Ovary (tissue), 9 donors: Measurements from ENCODE around the gene HEATR3. TPM values are rescaled to one million over a fixed set of nuclear protein-coding genes. Genes with fewer than 3 reads are reported as not detected.

Experiments
- DNase-seq, 5 donors: peaks; one replicate each; pipeline ENCODE4 v3.0.0-alpha.2; 2019 to 2020
- H3K27ac ChIP-seq, 2 donors: fragments of 200-600 bp; one replicate each; pipeline versions ENCODE4 v1.5.1 to v1.8.0; 2019 to 2022
- H3K27me3 ChIP-seq: fragments of 200-600 bp; one replicate; pipeline ENCODE4 v1.8.0; 2022
- H3K36me3 ChIP-seq: fragments of 200-600 bp; sonication (generic); one replicate; pipeline ENCODE4 v1.5.1; 2019
- H3K4me1 ChIP-seq: one replicate; pipeline ENCODE4 v1.8.1; 2013; ENCODE audit warnings: mild to moderate bottlenecking, moderate library complexity; ENCODE audit not compliant: insufficient read depth
- H3K4me3 ChIP-seq: fragments of 200-600 bp; sonication (generic); one replicate; pipeline ENCODE4 v1.5.1; 2017
- H3K9me3 ChIP-seq, 2 donors: fragments of 200-600 bp in 1 of 2; sonication (generic) in 1 of 2; one replicate each; pipeline versions ENCODE4 v1.5.1 to v1.8.1; 2013 to 2019; ENCODE audit warnings: mild to moderate bottlenecking in 1 of 2, moderate library complexity in 1 of 2
- CTCF ChIP-seq, 3 donors: fragments of 450-650 bp in 2 of 3; fragments of 200-600 bp in 1 of 3; IDR thresholded peaks; one replicate each; pipeline versions ENCODE4 v1.5.1 to v1.8.0; 2016 to 2022; ENCODE audit warnings: antibody characterized with exemption in 3 of 3, mild to moderate bottlenecking in 1 of 3
- EP300 ChIP-seq: sonication (generic); formaldehyde crosslinking; IDR thresholded peaks from one replicate; pipeline ENCODE4 v1.6.1; 2017; ENCODE audit warnings: antibody characterized with exemption
- POLR2A ChIP-seq: fragments of 450-650 bp; IDR thresholded peaks from one replicate; pipeline ENCODE4 v1.6.1; 2017; ENCODE audit warnings: antibody characterized with exemption, mild to moderate bottlenecking, moderate library complexity
- WGBS, 3 donors: extraction: QIAGEN DNeasy Blood & Tissue Kit in 1 of 3; methylation state at CpG; one replicate each; pipeline versions ENCODE4 v1.1.5 to v1.1.7; 2013 to 2017; 5-methylcytosine and 5-hydroxymethylcytosine counted together
- intact Hi-C, 4 donors: fragments of 100-400 bp; cut with DNase I; formaldehyde crosslinking; loops; one replicate each; pipeline versions ENCODE4 v1.11.0 to v1.15.1; 2022 to 2023
- polyA plus RNA-seq, 2 donors: library from polyadenylated mRNA; stranded (reverse); fragments of 200-250 nt in 1 of 2; fragments of 350-450 nt in 1 of 2; fragmentation: Illumina TruSeq in 1 of 2; extraction: RNeasy Lipid Tissue Mini Kit (QIAGEN cat#74804) in 1 of 2; gene quantifications; one replicate each; pipeline ENCODE4 v1.2.3, GENCODE V29; 2013 to 2014
- total RNA-seq, 7 donors: library from RNA; depleted of rRNA in 2 of 7; stranded (reverse); fragments of >200 nt in 2 of 7; fragmentation: NEBNext Ultra II Directional in 3 of 7; extraction: Animal tissue kit (Norgen Biotek cat#: 25700) in 3 of 7; gene quantifications; one replicate each; pipeline versions ENCODE4 v1.1.0 to v1.2.4, GENCODE V29; 2016 to 2023
- donor health status: DM: no; HTN: no; CAD: no; lungs with moderate emphysema.
- donor health status: DM: no; HTN: no; CAD: no.
- donor health status: Bipolar disorder and iron deficiency.
- donor health status: DM: yes; HTN: yes; CAD: no.
- donor health status: DM: no; HTN: no; CAD: no.
- donor health status: DM: yes; HTN: yes; CAD: no.

HEATR3 gene
- total and polyA plus RNA-seq, 9 donors: 2.4 to 15.2 (median 10.7) TPM

- no peak for TF ChIP-seq POLR2A
- no peak for TF ChIP-seq CTCF (IDR thresholded peaks at IDR 0.05)
- TF ChIP-seq EP300: no peak
- Histone ChIP-seq H3K4me1 (peaks cover 4% of the 10 kb centered on the region), H3K9me3 (no peaks in the 10 kb centered on the region), H3K4me3 (no peak overlapping the region), H3K27me3 (no peaks in the 10 kb centered on the region), H3K27ac (no peak overlapping the region), H3K36me3 (no peaks in the 10 kb centered on the region)
- peak in 1 of 5 donors; percentile 30 for DNase-seq
- intact Hi-C loops: loop anchor here in 3 of 4 donors (5.0 to 10.0 kb wide), 3 partner anchors 53 to 127 kb away; partner anchors contain the start of gene CNEP1R1 (in 1 of the 3)
- WGBS, 3 donors: 93 to 98% (median 94%) methylated on average over 5 of the region's 5 CpGs
These were observed 85.6 kb downstream of the HEATR3 start for GRCh38 chr16:50151322-50151721.

GRCh38 chr16:50151756-50152155, 86.0 kb downstream of the HEATR3 start:
- Histone ChIP-seq H3K4me1 (peaks cover 4% of the 10 kb centered on the region), H3K27me3 (no peaks in the 10 kb centered on the region), H3K4me3 (no peak overlapping the region), H3K27ac (peak overlapping the region in 1 of 2 donors; percentile 99), H3K9me3 (no peaks in the 10 kb centered on the region), H3K36me3 (no peaks in the 10 kb centered on the region)
- 90% methylated on average over 11 of the region's 11 CpGs for WGBS, 3 donors
- intact Hi-C loops: loop anchor here in 3 of 4 donors (5.0 to 10.0 kb wide), 3 partner anchors 53 to 127 kb away; partner anchors contain the start of gene CNEP1R1 (in 1 of the 3)
- no peak for TF ChIP-seq POLR2A
- no peak for TF ChIP-seq CTCF (IDR thresholded peaks at IDR 0.05)
- no peak for TF ChIP-seq EP300
- peak in 3 of 5 donors; percentile 37 to 42 (median 40) for DNase-seq

GRCh38 chr16:50152351-50152806, 86.6 kb downstream of the HEATR3 start:
- WGBS, 3 donors: 0% methylated on average over 24 of the region's 24 CpGs
- DNase-seq: peak in 1 of 5 donors; percentile 48

More at GRCh38 chr16:50152351-50152806, 86.6 kb downstream of the HEATR3 start:
- Histone ChIP-seq H3K4me1 (peaks cover 6% of the 10 kb centered on the region), H3K27me3 (no peaks in the 10 kb centered on the region), H3K4me3 (peak overlapping the region; percentile 80), H3K9me3 (no peaks in the 10 kb centered on the region), H3K27ac (peak overlapping the region; percentile 76 to 99), H3K36me3 (no peaks in the 10 kb centered on the region)
- TF ChIP-seq CTCF (IDR thresholded peaks at IDR 0.05): no peak
- TF ChIP-seq EP300: no peak
- TF ChIP-seq POLR2A: no peak
- intact Hi-C loops: loop anchor here in 3 of 4 donors (5.0 to 10.0 kb wide), 3 partner anchors 52 to 128 kb away; partner anchors contain the start of gene CNEP1R1 (in 1 of the 3)
